ENCODE results near the gene VIPR2.
"Not testable (repeated sequence)": the region's sequence is repeated elsewhere in the genome, so short reads cannot be mapped to it uniquely, and the experiment has no call there.

VIPR2 gene

GRCh38 chr7:158982080-158982479 lies 162.6 kb downstream of the VIPR2 start:
- DNase-seq (ENCODE audit: low spot score); H3K9ac ChIP-seq (ENCODE audit: low read depth, low read length, poor library complexity); H4K91ac ChIP-seq (ENCODE audit: low read depth, low read length, poor library complexity); H2AFZ ChIP-seq (ENCODE audit: low read length); H3K27me3 ChIP-seq (ENCODE audit: control insufficient read depth in 3 of 3, insufficient read depth in 3 of 3, low read depth in 1 of 3, low read length in 3 of 3); H3K4me1 ChIP-seq (ENCODE audit: control insufficient read depth in 2 of 2, insufficient read depth in 1 of 2, low read depth in 1 of 2, low read length in 2 of 2); H3K79me1 ChIP-seq (ENCODE audit: low read depth, low read length); H3K36me3 ChIP-seq (replicated peaks in 1 of 2; ENCODE audit: control insufficient read depth in 2 of 2, insufficient read depth in 2 of 2, low read length in 2 of 2); H2BK5ac ChIP-seq (ENCODE audit: low read length); H4K8ac ChIP-seq (ENCODE audit: low read depth, low read length); H3K4me2 ChIP-seq (ENCODE audit: insufficient read depth, low read length, poor library complexity, severe bottlenecking); H2AK5ac ChIP-seq (ENCODE audit: low read depth, low read length); H2BK15ac ChIP-seq (ENCODE audit: low read length); H3K14ac ChIP-seq (ENCODE audit: low read length); H3K23ac ChIP-seq (ENCODE audit: low read depth, low read length, poor library complexity); H3K18ac ChIP-seq (ENCODE audit: low read length); H3K4ac ChIP-seq (ENCODE audit: low read length); H3K4me3 ChIP-seq (ENCODE audit: low read length in 2 of 2); H2BK12ac ChIP-seq (ENCODE audit: low read length); H2BK120ac ChIP-seq (ENCODE audit: low read depth, low read length); H3K27ac ChIP-seq (replicated peaks; ENCODE audit: low read length): not testable (repeated sequence)
- no CpG with 5 or more reads among the region's 15 CpGs for WGBS, 2 donors (ENCODE audit: extremely low coverage in 2 of 2, insufficient read length in 2 of 2, insufficient replicate concordance in 1 of 2)
- H3K9me3 ChIP-seq (replicated peaks in 1 of 2; ENCODE audit: control insufficient read depth in 2 of 2, insufficient read depth in 1 of 2, low read depth in 1 of 2, low read length in 2 of 2): peaks cover 26 to 27% of the 10 kb centered on the region in 2 donors

- Histone ChIP-seq H2BK12ac (ENCODE audit: low read length) (no peak overlapping the region), H3K14ac (ENCODE audit: low read length) (no peak overlapping the region), H3K4ac (ENCODE audit: low read length) (no peak overlapping the region), H2BK120ac (ENCODE audit: low read depth, low read length) (no peak overlapping the region), H4K91ac (ENCODE audit: low read depth, low read length, poor library complexity) (no peak overlapping the region), H3K23ac (ENCODE audit: low read depth, low read length, poor library complexity) (no peak overlapping the region), H3K79me1 (ENCODE audit: low read depth, low read length) (no peaks in the 10 kb centered on the region), H2BK15ac (ENCODE audit: low read length) (no peak overlapping the region), H3K27ac (replicated peaks; ENCODE audit: low read length) (no peak overlapping the region), H2AFZ (ENCODE audit: low read length) (no peak overlapping the region), H3K27me3 (ENCODE audit: control insufficient read depth in 3 of 3, insufficient read depth in 3 of 3, low read depth in 1 of 3, low read length in 3 of 3) (no peaks in the 10 kb centered on the region), H2AK5ac (ENCODE audit: low read depth, low read length) (no peak overlapping the region), H3K4me1 (ENCODE audit: control insufficient read depth in 2 of 2, insufficient read depth in 1 of 2, low read depth in 1 of 2, low read length in 2 of 2) (peaks cover 0 to 10% of the 10 kb centered on the region in 2 donors), H3K4me2 (ENCODE audit: insufficient read depth, low read length, poor library complexity, severe bottlenecking) (no peak overlapping the region), H4K8ac (ENCODE audit: low read depth, low read length) (no peak overlapping the region), H3K4me3 (ENCODE audit: low read length in 2 of 2) (no peak overlapping the region), H2BK5ac (ENCODE audit: low read length) (no peak overlapping the region), H3K36me3 (replicated peaks in 1 of 2; ENCODE audit: control insufficient read depth in 2 of 2, insufficient read depth in 2 of 2, low read length in 2 of 2) (peaks cover 0 to 1% of the 10 kb centered on the region in 2 donors), H3K18ac (ENCODE audit: low read length) (no peak overlapping the region), H3K9me3 (replicated peaks in 1 of 2; ENCODE audit: control insufficient read depth in 2 of 2, insufficient read depth in 1 of 2, low read depth in 1 of 2, low read length in 2 of 2) (peaks cover 23 to 26% of the 10 kb centered on the region in 2 donors), H3K9ac (ENCODE audit: low read depth, low read length, poor library complexity) (no peak overlapping the region)
- no CpG with 5 or more reads among the region's 22 CpGs for WGBS, 2 donors (ENCODE audit: extremely low coverage in 2 of 2, insufficient read length in 2 of 2, insufficient replicate concordance in 1 of 2)
- DNase-seq (ENCODE audit: low spot score): no peak
These were observed 164.9 kb downstream of the VIPR2 start for GRCh38 chr7:158979635-158980351.

- Histone ChIP-seq H3K27ac (replicated peaks; ENCODE audit: low read length) (no peak overlapping the region), H3K4me1 (ENCODE audit: control insufficient read depth in 2 of 2, insufficient read depth in 1 of 2, low read depth in 1 of 2, low read length in 2 of 2) (peaks cover 0 to 10% of the 10 kb centered on the region in 2 donors), H3K4me2 (ENCODE audit: insufficient read depth, low read length, poor library complexity, severe bottlenecking) (no peak overlapping the region), H2AK5ac (ENCODE audit: low read depth, low read length) (no peak overlapping the region), H3K9ac (ENCODE audit: low read depth, low read length, poor library complexity) (no peak overlapping the region), H2BK5ac (ENCODE audit: low read length) (no peak overlapping the region), H2BK12ac (ENCODE audit: low read length) (no peak overlapping the region), H2AFZ (ENCODE audit: low read length) (no peak overlapping the region), H3K4ac (ENCODE audit: low read length) (peak overlapping the region; percentile 57), H2BK120ac (ENCODE audit: low read depth, low read length) (no peak overlapping the region), H3K18ac (ENCODE audit: low read length) (no peak overlapping the region), H3K36me3 (replicated peaks in 1 of 2; ENCODE audit: control insufficient read depth in 2 of 2, insufficient read depth in 2 of 2, low read length in 2 of 2) (peaks cover 0 to 1% of the 10 kb centered on the region in 2 donors), H2BK15ac (ENCODE audit: low read length) (no peak overlapping the region), H3K23ac (ENCODE audit: low read depth, low read length, poor library complexity) (no peak overlapping the region), H3K27me3 (ENCODE audit: control insufficient read depth in 3 of 3, insufficient read depth in 3 of 3, low read depth in 1 of 3, low read length in 3 of 3) (no peaks in the 10 kb centered on the region), H4K91ac (ENCODE audit: low read depth, low read length, poor library complexity) (no peak overlapping the region), H3K9me3 (replicated peaks in 1 of 2; ENCODE audit: control insufficient read depth in 2 of 2, insufficient read depth in 1 of 2, low read depth in 1 of 2, low read length in 2 of 2) (peaks cover 23 to 25% of the 10 kb centered on the region in 2 donors), H3K79me1 (ENCODE audit: low read depth, low read length) (no peaks in the 10 kb centered on the region), H4K8ac (ENCODE audit: low read depth, low read length) (no peak overlapping the region), H3K4me3 (ENCODE audit: low read length in 2 of 2) (no peak overlapping the region), H3K14ac (ENCODE audit: low read length) (no peak overlapping the region)
- no CpG with 5 or more reads among the region's 18 CpGs for WGBS, 2 donors (ENCODE audit: extremely low coverage in 2 of 2, insufficient read length in 2 of 2, insufficient replicate concordance in 1 of 2)
- DNase-seq (ENCODE audit: low spot score): no peak
These were observed 165.6 kb downstream of the VIPR2 start for GRCh38 chr7:158979023-158979529.
